GM19240 (cell line): ENCODE results near the gene ITSN1.
"Not testable (repeated sequence)": the region's sequence is repeated elsewhere in the genome, so short reads cannot be mapped to it uniquely, and the experiment has no call there.

ENCODE experiments used
- DNase-seq: peaks from one replicate; pipeline ENCODE4 v3.0.0; 2011; ENCODE audit warnings: low spot score; ENCODE audit not compliant: insufficient read length

Gene ITSN1

GRCh38 chr21:33926248-33926647 is 283.9 kb downstream of the ITSN1 start:
- DNase-seq = not testable (repeated sequence)

- not testable (repeated sequence) for DNase-seq
Observed at GRCh38 chr21:33931052-33931798, 288.9 kb downstream of the ITSN1 start.

GRCh38 chr21:33931799-33932390 is 289.6 kb downstream of the ITSN1 start:
- no peak for DNase-seq

- no peak for DNase-seq
Observed at GRCh38 chr21:33932731-33933130, 290.4 kb downstream of the ITSN1 start.

- DNase-seq = no peak
Observed at GRCh38 chr21:33936301-33937038, 294.2 kb downstream of the ITSN1 start.

GRCh38 chr21:33937146-33937545 is 294.8 kb downstream of the ITSN1 start:
- DNase-seq = no peak

GRCh38 chr21:33937931-33938339 is 295.6 kb downstream of the ITSN1 start:
- DNase-seq = no peak

- DNase-seq = no peak
Observed at GRCh38 chr21:33938381-33938780, 296.1 kb downstream of the ITSN1 start.

GRCh38 chr21:33939226-33939625 is 296.9 kb downstream of the ITSN1 start:
- no peak for DNase-seq

GRCh38 chr21:33940164-33940880 is 298.0 kb downstream of the ITSN1 start:
- no peak for DNase-seq

- DNase-seq = no peak
Observed at GRCh38 chr21:33940881-33941245, 298.6 kb downstream of the ITSN1 start.

- no peak for DNase-seq
Observed at GRCh38 chr21:33942426-33942825, 300.1 kb downstream of the ITSN1 start.

GRCh38 chr21:33943293-33943692 is 301.0 kb downstream of the ITSN1 start:
- DNase-seq = no peak

- no peak for DNase-seq
Observed at GRCh38 chr21:33944185-33944763, 302.0 kb downstream of the ITSN1 start.

- DNase-seq = no peak
Observed at GRCh38 chr21:33945652-33946270, 303.5 kb downstream of the ITSN1 start.

- peak; percentile 47 for DNase-seq
Observed at GRCh38 chr21:33947451-33948095, 305.3 kb downstream of the ITSN1 start.

- DNase-seq = no peak
Observed at GRCh38 chr21:33948096-33948950, 306.0 kb downstream of the ITSN1 start.

- no peak for DNase-seq
Observed at GRCh38 chr21:33948951-33949444, 306.7 kb downstream of the ITSN1 start.
